Gastroesophageal sphincter (tissue), 3 donors: ENCODE data around the gene IFNA2.

Experiments used
- EP300 ChIP-seq: sonication (generic); formaldehyde crosslinking; IDR thresholded peaks from one replicate; pipeline ENCODE4 v1.6.1; 2017; ENCODE audit warnings: antibody characterized with exemption, mild to moderate bottlenecking
- POLR2A ChIP-seq, 2 donors: fragments of 450-650 bp; IDR thresholded peaks; one replicate each; pipeline ENCODE4 v1.6.1; 2017; ENCODE audit warnings: antibody characterized with exemption in 2 of 2, mild to moderate bottlenecking in 2 of 2, moderate library complexity in 1 of 2
- POLR2AphosphoS5 ChIP-seq: sonication (generic); formaldehyde crosslinking; IDR thresholded peaks from one replicate; pipeline ENCODE4 v1.6.1; 2017; ENCODE audit warnings: antibody characterized with exemption
- TF ChIP-seq, protein P1 (sequence below), 4 experiments: fragments of 200-600 bp in 2 of 4; fragments of 450-650 bp in 2 of 4; sonication (generic) in 1 of 4; IDR thresholded peaks; one replicate each; pipeline ENCODE4 v1.5.1; 2017 to 2019; ENCODE audit warnings: antibody characterized with exemption in 4 of 4, mild to moderate bottlenecking in 2 of 4, moderate library complexity in 2 of 4

DNA sequence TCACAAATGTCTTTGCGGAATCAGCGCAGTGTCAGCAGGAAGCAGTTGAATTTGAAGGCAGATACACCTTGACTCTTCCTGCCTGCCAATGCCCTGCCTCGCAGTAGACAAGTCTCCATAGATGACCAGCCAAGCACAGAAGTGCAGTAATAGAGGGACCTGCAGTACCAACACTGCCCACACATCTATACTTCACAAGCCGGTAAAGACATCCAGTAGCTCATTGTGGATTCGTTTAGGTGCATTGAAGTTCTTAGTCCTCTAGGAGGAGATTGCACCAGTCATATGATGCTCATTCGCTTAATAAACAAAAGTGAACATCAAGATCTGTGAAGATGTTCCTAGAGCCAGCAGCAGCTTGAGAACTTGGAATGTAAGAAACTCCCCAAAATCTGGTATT, 7.1 kb upstream of the IFNA2 start:
- TF ChIP-seq, protein P1, sequence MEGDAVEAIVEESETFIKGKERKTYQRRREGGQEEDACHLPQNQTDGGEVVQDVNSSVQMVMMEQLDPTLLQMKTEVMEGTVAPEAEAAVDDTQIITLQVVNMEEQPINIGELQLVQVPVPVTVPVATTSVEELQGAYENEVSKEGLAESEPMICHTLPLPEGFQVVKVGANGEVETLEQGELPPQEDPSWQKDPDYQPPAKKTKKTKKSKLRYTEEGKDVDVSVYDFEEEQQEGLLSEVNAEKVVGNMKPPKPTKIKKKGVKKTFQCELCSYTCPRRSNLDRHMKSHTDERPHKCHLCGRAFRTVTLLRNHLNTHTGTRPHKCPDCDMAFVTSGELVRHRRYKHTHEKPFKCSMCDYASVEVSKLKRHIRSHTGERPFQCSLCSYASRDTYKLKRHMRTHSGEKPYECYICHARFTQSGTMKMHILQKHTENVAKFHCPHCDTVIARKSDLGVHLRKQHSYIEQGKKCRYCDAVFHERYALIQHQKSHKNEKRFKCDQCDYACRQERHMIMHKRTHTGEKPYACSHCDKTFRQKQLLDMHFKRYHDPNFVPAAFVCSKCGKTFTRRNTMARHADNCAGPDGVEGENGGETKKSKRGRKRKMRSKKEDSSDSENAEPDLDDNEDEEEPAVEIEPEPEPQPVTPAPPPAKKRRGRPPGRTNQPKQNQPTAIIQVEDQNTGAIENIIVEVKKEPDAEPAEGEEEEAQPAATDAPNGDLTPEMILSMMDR (IDR thresholded peaks at IDR 0.05), result no peak
- TF ChIP-seq POLR2AphosphoS5 (no peak), POLR2A (IDR thresholded peaks at IDR 0.05) (no peak), EP300 (no peak)
